T-cell (primary cell): ENCODE data around the gene RAB3IP. TPM values are rescaled to one million over a fixed set of nuclear protein-coding genes. Genes with fewer than 3 reads are reported as not detected.
"Not testable (repeated sequence)": the region's sequence is repeated elsewhere in the genome, so short reads cannot be mapped to it uniquely, and the experiment has no call there.

ENCODE experiments used
- ATAC-seq, 4 experiments: fragments of 200-7000 bp in 3 of 4; fragments of 150-1000 bp in 1 of 4; cut with Tn5 transposase; replicated peaks in 1 of 4; 1 replicate in 3 of 4; 2 replicates in 1 of 4; pipeline ENCODE4 v1.10.0; 2021; ENCODE audit warnings: moderate library complexity in 3 of 4, mild to moderate bottlenecking in 2 of 4, moderate number of reproducible peaks in 1 of 4
- CTCF ChIA-PET, 2 donors: fragments of 300-600 bp; sonication (Branson Sonifier 250); formaldehyde crosslinking; loops; one replicate each; lab custom pipeline; 2022; ENCODE audit warnings: antibody characterized with exemption in 2 of 2; lab: Charles Lee
- POLR2A ChIA-PET, 2 donors: fragments of 300-600 bp; sonication (Branson Sonifier 250); formaldehyde crosslinking; loops; one replicate each; lab custom pipeline; 2022; ENCODE audit warnings: antibody characterized with exemption in 2 of 2; lab: Charles Lee
- DNase-seq, 35 experiments: peaks; one replicate each; pipeline versions ENCODE4 v3.0.0 to v3.0.0-alpha.2; 2013 to 2023
- H3K27ac ChIP-seq: one replicate; pipeline ENCODE4 v1.5.1; 2013; ENCODE audit warnings: low read length
- H3K27me3 ChIP-seq, 2 experiments: replicated peaks in 1 of 2; 1 replicate in 1 of 2; 2 replicates in 1 of 2; pipeline versions ENCODE4 v1.6.1 to v1.7.0; 2013; ENCODE audit warnings: low read length in 1 of 2, mixed read lengths in 1 of 2; ENCODE audit not compliant: control insufficient read depth in 2 of 2, insufficient read depth in 2 of 2; ENCODE audit errors: extremely low read depth in 1 of 2
- H3K36me3 ChIP-seq, 2 donors: 1 replicate in 1 of 2; 2 replicates in 1 of 2; pipeline versions ENCODE4 v1.6.1 to v1.7.0; 2013; ENCODE audit warnings: low read length in 1 of 2; ENCODE audit not compliant: control insufficient read depth in 2 of 2, insufficient read depth in 1 of 2; ENCODE audit errors: extremely low read depth in 1 of 2
- H3K4me1 ChIP-seq, 2 experiments: 1 replicate in 1 of 2; 2 replicates in 1 of 2; pipeline versions ENCODE4 v1.6.1 to v1.7.0; 2013; ENCODE audit warnings: low read length in 2 of 2, mixed read lengths in 1 of 2; ENCODE audit not compliant: insufficient read depth in 2 of 2, control insufficient read depth in 1 of 2; ENCODE audit errors: extremely low read depth in 1 of 2
- H3K4me3 ChIP-seq, 2 donors: 1 replicate in 1 of 2; 2 replicates in 1 of 2; pipeline versions ENCODE4 v1.5.1 to v1.7.0; 2013; ENCODE audit warnings: mild to moderate bottlenecking in 2 of 2, low read length in 1 of 2, moderate library complexity in 1 of 2; ENCODE audit not compliant: control insufficient read depth in 1 of 2; ENCODE audit errors: extremely low read depth in 1 of 2
- H3K9me3 ChIP-seq: 2 replicates; pipeline ENCODE4 v1.7.0; 2013
- H3K27ac Mint-ChIP-seq, 2 donors: one replicate each; pipeline ENCODE4 v1.8.0; 2020 to 2021; ENCODE audit warnings: mild to moderate bottlenecking in 2 of 2, mixed read lengths in 2 of 2
- H3K27me3 Mint-ChIP-seq, 2 donors: one replicate each; pipeline ENCODE4 v1.8.0; 2021 to 2022; ENCODE audit warnings: mixed read lengths in 2 of 2
- H3K36me3 Mint-ChIP-seq: one replicate; pipeline ENCODE4 v1.8.0; 2021; ENCODE audit warnings: mixed read lengths
- H3K4me1 Mint-ChIP-seq, 3 donors: one replicate each; pipeline ENCODE4 v1.8.0; 2020 to 2022; ENCODE audit warnings: mixed read lengths in 3 of 3, mild to moderate bottlenecking in 1 of 3
- H3K4me3 Mint-ChIP-seq, 3 donors: one replicate each; pipeline ENCODE4 v1.8.0; 2020 to 2022; ENCODE audit warnings: mild to moderate bottlenecking in 3 of 3, mixed read lengths in 3 of 3, moderate library complexity in 3 of 3
- H3K9me3 Mint-ChIP-seq, 3 donors: one replicate each; pipeline ENCODE4 v1.8.0; 2020 to 2022; ENCODE audit warnings: mixed read lengths in 3 of 3
- WGBS: methylation state at CpG from one replicate; pipeline ENCODE4 v1.1.5; 2013; ENCODE audit warnings: missing lambda C conversion rate; ENCODE audit not compliant: insufficient coverage; 5-methylcytosine and 5-hydroxymethylcytosine counted together
- total RNA-seq, 35 experiments: library from RNA in 6 of 35; stranded (reverse) in 6 of 35; fragments of 120-200 nt in 1 of 35; gene quantifications; one replicate each; pipeline versions ENCODE4 v1.2.1 to v1.2.4 and lab custom pipeline; 2013 to 2026

Gene RAB3IP
- total RNA-seq, 5 donors from 2014 or later (not counting 1 experiment from before 2014, with no cell fraction given): 18.7 to 30.5 (median 20.7) TPM

DNA sequence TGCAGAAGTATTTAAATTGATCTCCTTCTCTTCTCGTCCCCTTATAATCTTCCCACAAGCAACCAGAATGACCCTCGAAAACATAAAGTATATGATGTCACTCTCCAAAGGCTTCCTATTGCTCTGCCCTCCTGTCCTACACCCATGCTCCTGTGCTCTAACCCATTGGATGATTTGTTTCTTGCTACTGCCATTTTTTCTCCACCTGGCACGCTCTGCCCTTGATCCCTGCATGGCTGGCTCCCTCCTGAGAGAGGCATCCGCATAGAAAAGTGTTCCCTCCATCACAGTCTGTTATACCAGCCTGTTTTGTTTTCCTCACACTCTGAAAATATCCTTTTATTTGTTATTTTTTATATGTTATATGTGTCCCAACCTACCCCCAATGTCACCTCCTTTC, 106.2 kb downstream of the RAB3IP start:
- ATAC-seq: no peak
- no peaks in the 10 kb centered on the region for H3K9me3 Mint-ChIP-seq
- no peak overlapping the region for H3K4me3 Mint-ChIP-seq
- 89% methylated on average over 3 of the region's 4 CpGs for WGBS
- no peak overlapping the region for H3K27ac Mint-ChIP-seq
- H3K4me3 ChIP-seq: no peak overlapping the region
- no peaks in the 10 kb centered on the region for H3K36me3 Mint-ChIP-seq
- ChIA-PET POLR2A (no interaction called here), CTCF (no interaction called here)
- H3K27ac ChIP-seq: no peak overlapping the region
- H3K9me3 ChIP-seq: no peaks in the 10 kb centered on the region
- DNase-seq: no peak
- H3K27me3 Mint-ChIP-seq: peaks cover 13 to 31% of the 10 kb centered on the region in 2 donors
- no peaks in the 10 kb centered on the region for H3K4me1 ChIP-seq
- H3K36me3 ChIP-seq: no peaks in the 10 kb centered on the region
- peaks cover 0 to 6% of the 10 kb centered on the region in 2 experiments for H3K27me3 ChIP-seq
- H3K4me1 Mint-ChIP-seq: no peaks in the 10 kb centered on the region

DNA sequence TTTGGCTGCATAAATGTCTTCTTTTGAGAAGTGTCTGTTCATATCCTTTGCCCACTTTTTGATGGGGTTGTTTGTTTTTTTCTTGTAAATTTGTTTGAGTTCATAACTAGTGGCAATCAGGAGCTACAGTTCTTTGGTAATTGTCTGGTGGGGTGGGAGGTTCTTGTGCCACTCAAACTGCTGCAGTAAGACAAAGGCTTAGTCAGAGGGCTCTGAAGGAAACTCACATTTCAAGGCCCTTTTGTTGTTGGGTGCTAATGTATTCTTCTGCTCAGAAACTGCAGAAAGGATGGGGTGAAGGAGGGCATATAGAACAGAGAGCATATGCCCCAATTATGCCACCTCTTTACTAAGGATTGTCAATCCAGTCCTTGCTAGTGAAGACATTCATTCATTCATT, 108.3 kb downstream of the RAB3IP start:
- H3K36me3 ChIP-seq: no peaks in the 10 kb centered on the region
- H3K27ac ChIP-seq: no peak overlapping the region
- H3K36me3 Mint-ChIP-seq: no peaks in the 10 kb centered on the region
- peaks cover 10 to 23% of the 10 kb centered on the region in 2 donors for H3K27me3 Mint-ChIP-seq
- H3K27ac Mint-ChIP-seq: no peak overlapping the region
- ChIA-PET CTCF (no interaction called here), POLR2A (no interaction called here)
- peaks cover 0 to 6% of the 10 kb centered on the region in 2 experiments for H3K27me3 ChIP-seq
- H3K4me1 ChIP-seq: no peaks in the 10 kb centered on the region
- no peak overlapping the region for H3K4me3 ChIP-seq
- ATAC-seq (no peak), DNase-seq (no peak)
- no peaks in the 10 kb centered on the region for H3K4me1 Mint-ChIP-seq
- H3K4me3 Mint-ChIP-seq: no peak overlapping the region
- H3K9me3 ChIP-seq: no peaks in the 10 kb centered on the region
- H3K9me3 Mint-ChIP-seq: peaks cover 3 to 4% (median 3%) of the 10 kb centered on the region in 3 donors

DNA sequence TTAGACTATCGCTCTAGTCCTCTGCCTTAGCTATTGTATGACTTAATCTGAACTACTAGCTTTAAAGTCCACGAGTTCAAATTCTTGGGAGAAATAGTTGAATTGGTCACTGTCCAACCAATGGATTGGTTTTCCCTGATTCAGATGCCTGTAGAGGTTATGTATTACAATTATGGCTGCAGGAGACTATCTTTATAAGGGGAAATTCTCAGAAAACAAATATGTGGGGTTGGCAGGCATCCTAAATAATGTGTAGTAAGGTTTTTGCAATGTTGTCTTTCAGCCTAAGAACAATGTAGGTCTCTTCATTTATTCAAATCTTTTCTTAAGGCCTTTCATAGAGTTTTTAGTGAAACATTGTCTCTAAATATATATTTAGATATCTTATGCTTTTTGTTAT, 113.3 kb downstream of the RAB3IP start:
- Histone ChIP-seq H3K9me3 (no peaks in the 10 kb centered on the region), H3K36me3 (no peaks in the 10 kb centered on the region), H3K4me1 (no peaks in the 10 kb centered on the region), H3K27me3 (peaks cover 0 to 3% of the 10 kb centered on the region in 2 experiments), H3K27ac (no peak overlapping the region), H3K4me3 (no peak overlapping the region)
- Mint-ChIP-seq H3K9me3 (peaks cover 3 to 11% (median 8%) of the 10 kb centered on the region in 3 donors), H3K36me3 (no peaks in the 10 kb centered on the region), H3K27me3 (peaks cover 3 to 7% of the 10 kb centered on the region in 2 donors), H3K4me1 (no peaks in the 10 kb centered on the region), H3K27ac (no peak overlapping the region), H3K4me3 (no peak overlapping the region)
- CTCF ChIA-PET: interaction anchor here (0.6 to 0.7 kb wide), 2 partner anchors 70 to 472 kb away, joined by 4 read pairs; no protein-coding TSS in a partner anchor
- no peak for ATAC-seq
- POLR2A ChIA-PET: interaction anchor here in 1 of 2 donors (0.6 kb wide), 1 partner anchor 16 kb away, joined by 3 read pairs; no protein-coding TSS in a partner anchor
- DNase-seq: no peak
- WGBS: 86% methylated on average over 1 of the region's 2 CpGs

DNA sequence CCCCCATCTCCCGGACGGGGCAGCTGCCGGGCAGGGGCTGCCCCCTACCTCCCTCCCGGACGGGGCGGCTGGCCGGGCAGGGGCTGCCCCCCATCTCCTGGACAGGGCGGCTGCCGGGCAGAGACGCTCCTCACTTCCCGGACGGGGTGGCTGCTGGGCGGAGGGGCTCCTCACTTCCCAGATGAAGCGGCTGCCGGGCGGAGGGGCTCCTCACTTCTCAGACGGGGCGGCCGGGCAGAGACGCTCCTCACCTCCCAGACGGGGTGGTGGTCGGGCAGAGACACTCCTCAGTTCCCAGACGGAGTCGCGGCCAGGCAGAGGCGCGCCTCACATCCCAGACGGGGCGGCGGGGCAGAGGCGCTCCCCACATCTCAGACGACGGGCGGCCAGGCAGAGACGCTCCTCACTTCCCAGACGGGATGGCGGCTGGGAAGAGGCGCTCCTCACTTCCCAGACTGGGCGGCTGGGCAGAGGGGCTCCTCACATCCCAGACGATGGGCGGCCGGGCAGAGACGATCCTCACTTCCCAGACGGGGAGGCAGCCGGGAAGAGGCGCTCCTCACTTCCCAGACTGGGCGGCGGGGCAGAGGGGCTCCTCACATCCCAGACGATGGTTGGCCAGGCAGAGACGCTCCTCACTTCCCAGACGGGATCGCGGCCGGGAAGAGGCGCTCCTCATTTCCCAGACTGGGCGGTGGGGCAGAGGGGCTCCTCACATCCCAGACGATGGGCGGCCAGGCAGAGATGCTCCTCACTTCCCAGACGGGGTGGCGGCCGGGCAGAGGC, 114.7 kb downstream of the RAB3IP start:
- H3K4me1 ChIP-seq, H3K36me3 Mint-ChIP-seq, DNase-seq, H3K27me3 ChIP-seq, H3K4me1 Mint-ChIP-seq, H3K9me3 ChIP-seq, H3K27ac ChIP-seq, H3K27ac Mint-ChIP-seq, ATAC-seq, POLR2A ChIA-PET, H3K4me3 Mint-ChIP-seq, H3K27me3 Mint-ChIP-seq, H3K4me3 ChIP-seq, H3K36me3 ChIP-seq, CTCF ChIA-PET: not testable (repeated sequence)
- WGBS: 97% methylated on average over 22 of the region's 61 CpGs
- peaks cover 3 to 14% (median 10%) of the 10 kb centered on the region in 3 donors for H3K9me3 Mint-ChIP-seq

DNA sequence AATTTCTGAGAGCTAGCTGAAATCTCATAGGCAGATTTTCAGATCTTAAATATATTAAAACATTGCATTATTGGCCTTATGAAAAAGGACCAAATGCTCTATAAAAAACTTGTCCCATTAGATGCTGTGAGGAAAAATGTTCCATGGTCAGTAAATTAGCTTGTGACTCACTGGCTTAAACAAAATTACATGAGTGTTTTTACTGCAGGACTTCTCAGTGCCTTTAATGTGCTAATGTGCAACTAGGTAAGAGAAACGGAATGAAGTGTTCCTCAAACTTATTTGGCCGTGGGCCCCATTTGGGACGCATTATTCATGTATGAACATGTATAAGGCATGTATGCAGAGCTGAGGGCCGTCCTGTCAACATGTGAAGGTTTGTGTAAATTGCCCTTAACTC, 128.0 kb downstream of the RAB3IP start:
- Mint-ChIP-seq H3K27ac (no peak overlapping the region), H3K27me3 (peaks cover 15 to 32% of the 10 kb centered on the region in 2 donors), H3K36me3 (no peaks in the 10 kb centered on the region), H3K4me1 (no peaks in the 10 kb centered on the region), H3K9me3 (peaks cover 0 to 3% (median 0%) of the 10 kb centered on the region in 3 donors), H3K4me3 (no peak overlapping the region)
- CTCF ChIA-PET: interaction anchor here in 1 of 2 donors (1.1 kb wide), 1 partner anchor 11 kb away, joined by 3 read pairs; no protein-coding TSS in a partner anchor
- Histone ChIP-seq H3K9me3 (no peaks in the 10 kb centered on the region), H3K4me1 (no peaks in the 10 kb centered on the region), H3K27ac (no peak overlapping the region), H3K4me3 (no peak overlapping the region), H3K36me3 (no peaks in the 10 kb centered on the region), H3K27me3 (no peaks in the 10 kb centered on the region)
- ATAC-seq (no peak), DNase-seq (no peak)
- POLR2A ChIA-PET: no interaction called here
- 70% methylated on average over 2 of the region's 4 CpGs for WGBS

DNA sequence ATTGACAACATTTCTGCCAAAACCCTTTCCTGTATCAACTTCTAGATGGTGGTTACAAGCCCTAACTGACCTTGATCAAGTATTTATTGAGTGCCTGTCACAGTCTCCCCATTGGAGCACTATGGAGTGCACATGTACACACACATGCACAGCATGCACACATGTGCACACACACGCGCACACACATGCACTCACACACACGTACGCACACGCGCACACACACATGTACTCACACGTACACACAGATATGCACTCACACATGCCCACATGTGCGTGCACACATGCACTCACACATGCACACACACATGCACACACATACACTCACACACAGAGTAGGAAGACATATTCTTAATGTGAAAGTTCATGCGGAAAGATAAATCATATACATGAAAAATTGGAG, 130.0 kb downstream of the RAB3IP start:
- 97% methylated on average over 6 of the region's 9 CpGs for WGBS
- H3K27me3 ChIP-seq: no peaks in the 10 kb centered on the region
- H3K4me3 ChIP-seq: no peak overlapping the region
- no peaks in the 10 kb centered on the region for H3K36me3 ChIP-seq
- no peak for ATAC-seq
- POLR2A ChIA-PET: no interaction called here
- CTCF ChIA-PET: interaction anchor here in 1 of 2 donors (1.6 kb wide), 1 partner anchor 8 kb away, joined by 4 read pairs; no protein-coding TSS in a partner anchor
- H3K27ac ChIP-seq: no peak overlapping the region
- no peaks in the 10 kb centered on the region for H3K9me3 ChIP-seq
- Mint-ChIP-seq H3K36me3 (no peaks in the 10 kb centered on the region), H3K4me1 (no peaks in the 10 kb centered on the region), H3K9me3 (peaks cover 0 to 3% (median 0%) of the 10 kb centered on the region in 3 donors), H3K27ac (no peak overlapping the region), H3K4me3 (no peak overlapping the region), H3K27me3 (peaks cover 15 to 32% of the 10 kb centered on the region in 2 donors)
- no peaks in the 10 kb centered on the region for H3K4me1 ChIP-seq
- DNase-seq: no peak
